Neural progenitor cell (in vitro differentiated cells): Measurements from ENCODE around the gene FUT7.

Experiments
- CTCF ChIP-seq: fragments of 200-600 bp; sonication (generic); IDR thresholded peaks from 2 replicates; pipeline ENCODE4 v1.5.1; 2017; ENCODE audit warnings: antibody characterized with exemption, mild to moderate bottlenecking
- EZH2 ChIP-seq: fragments of 200-600 bp; sonication (generic); IDR thresholded peaks from 2 replicates; pipeline ENCODE4 v1.6.1; 2017; ENCODE audit warnings: antibody characterized with exemption, mild to moderate bottlenecking, moderate library complexity

- TF ChIP-seq CTCF (no peak), EZH2 (no peak)
These were observed 5.1 kb downstream of the FUT7 start for GRCh38 chr9:137026828-137027227.
